MCF 10A (cell line): ENCODE data around the gene SFXN4. TPM values are rescaled to one million over a fixed set of nuclear protein-coding genes. Genes with fewer than 3 reads are reported as not detected.

Experiments used
- BruUV-seq: library from RNA; stranded (reverse); fragments of 400-500 nt; replicated peaks from 2 replicates; lab custom pipeline; 2021; lab: Mats Ljungman, UMichigan
- CTCF ChIA-PET: fragments of 300-600 bp; sonication (Branson Sonifier 250); formaldehyde crosslinking; extraction: SDS; loops from one replicate; lab custom pipeline; 2021; ENCODE audit warnings: antibody characterized with exemption, inconsistent platforms; lab: Yijun Ruan, JAX
- POLR2A ChIA-PET: fragments of 300-600, 350-650 bp; sonication (Branson Sonifier 250); formaldehyde crosslinking; extraction: SDS; loops from one replicate; lab custom pipeline; 2020; ENCODE audit warnings: antibody characterized with exemption, inconsistent platforms; lab: Yijun Ruan, JAX
- DNase-seq: peaks from one replicate; pipeline ENCODE4 v3.0.0-alpha.2; 2018; ENCODE audit not compliant: unreplicated experiment
- H3K27ac Mint-ChIP-seq: one replicate; pipeline ENCODE4 v1.8.0; 2022; ENCODE audit warnings: mild to moderate bottlenecking, low read depth, mixed read lengths; ENCODE audit not compliant: unreplicated experiment
- H3K27me3 Mint-ChIP-seq: one replicate; pipeline ENCODE4 v1.8.0; 2022; ENCODE audit warnings: mixed read lengths; ENCODE audit not compliant: insufficient read depth, unreplicated experiment
- H3K36me3 Mint-ChIP-seq: one replicate; pipeline ENCODE4 v1.8.0; 2022; ENCODE audit warnings: mild to moderate bottlenecking, moderate library complexity, mixed read lengths; ENCODE audit not compliant: insufficient read depth, unreplicated experiment
- H3K4me1 Mint-ChIP-seq: one replicate; pipeline ENCODE4 v1.8.0; 2022; ENCODE audit warnings: mixed read lengths; ENCODE audit not compliant: insufficient read depth, unreplicated experiment
- H3K4me3 Mint-ChIP-seq: one replicate; pipeline ENCODE4 v1.8.0; 2022; ENCODE audit warnings: mild to moderate bottlenecking, moderate library complexity, mixed read lengths; ENCODE audit not compliant: unreplicated experiment
- H3K9me3 Mint-ChIP-seq: one replicate; pipeline ENCODE4 v1.8.0; 2022; ENCODE audit warnings: mixed read lengths; ENCODE audit not compliant: unreplicated experiment
- CTCF ChIP-seq: fragments of 200-600 bp; IDR thresholded peaks from one replicate; pipeline ENCODE4 v1.8.0; 2022; ENCODE audit warnings: antibody characterized with exemption, mild to moderate bottlenecking; ENCODE audit not compliant: unreplicated experiment
- intact Hi-C: fragments of 100-400 bp; cut with micrococcal nuclease; formaldehyde crosslinking; loops from 2 replicates; pipeline ENCODE4 v1.14.1; 2022
- total RNA-seq: library from RNA; stranded (reverse); gene quantifications from 2 replicates; pipeline ENCODE4 v1.2.3, GENCODE V29; 2022

Gene SFXN4
- total RNA-seq, 1 experiment from 2014 or later: 44.7 TPM

DNA sequence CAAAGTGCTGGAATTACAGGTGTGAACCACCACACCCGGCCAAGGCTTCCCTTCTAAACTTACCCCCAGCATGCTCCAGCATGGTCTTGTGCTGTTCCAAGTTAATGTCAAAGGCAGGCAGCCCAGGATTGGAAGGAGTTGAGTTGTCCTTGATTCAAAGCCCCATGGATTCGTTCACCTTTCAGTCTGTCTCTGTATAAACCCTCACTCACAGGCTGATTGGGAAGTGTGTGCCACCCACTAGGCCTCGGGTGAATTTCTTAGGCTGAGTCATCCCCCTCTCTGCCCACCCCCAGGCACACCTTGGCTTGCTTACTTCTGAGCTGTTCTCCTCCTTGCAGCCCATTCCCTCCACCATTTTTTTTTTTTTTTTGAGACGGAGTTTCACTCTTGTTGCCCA, 26.4 kb upstream of the SFXN4 start:
- H3K4me3 Mint-ChIP-seq: no peak overlapping the region
- no peaks in the 10 kb centered on the region for H3K27me3 Mint-ChIP-seq
- ChIA-PET POLR2A (interaction anchor here (0.6 to 2.0 kb wide), 6 partner anchors 13 to 1322 kb away, joined by 3 to 5 read pairs (median 4); no protein-coding TSS in a partner anchor), CTCF (interaction anchor here (1.1 kb wide), 1 partner anchor 219 kb away, joined by 4 read pairs; no protein-coding TSS in a partner anchor)
- H3K4me1 Mint-ChIP-seq: peaks cover 18% of the 10 kb centered on the region
- no peaks in the 10 kb centered on the region for H3K36me3 Mint-ChIP-seq
- no peak for TF ChIP-seq CTCF
- BruUV-seq: no TSS peak
- H3K27ac Mint-ChIP-seq: peak overlapping the region; percentile 31
- DNase-seq: peak; percentile 81
- intact Hi-C loops: no loop called here
- H3K9me3 Mint-ChIP-seq: no peaks in the 10 kb centered on the region

DNA sequence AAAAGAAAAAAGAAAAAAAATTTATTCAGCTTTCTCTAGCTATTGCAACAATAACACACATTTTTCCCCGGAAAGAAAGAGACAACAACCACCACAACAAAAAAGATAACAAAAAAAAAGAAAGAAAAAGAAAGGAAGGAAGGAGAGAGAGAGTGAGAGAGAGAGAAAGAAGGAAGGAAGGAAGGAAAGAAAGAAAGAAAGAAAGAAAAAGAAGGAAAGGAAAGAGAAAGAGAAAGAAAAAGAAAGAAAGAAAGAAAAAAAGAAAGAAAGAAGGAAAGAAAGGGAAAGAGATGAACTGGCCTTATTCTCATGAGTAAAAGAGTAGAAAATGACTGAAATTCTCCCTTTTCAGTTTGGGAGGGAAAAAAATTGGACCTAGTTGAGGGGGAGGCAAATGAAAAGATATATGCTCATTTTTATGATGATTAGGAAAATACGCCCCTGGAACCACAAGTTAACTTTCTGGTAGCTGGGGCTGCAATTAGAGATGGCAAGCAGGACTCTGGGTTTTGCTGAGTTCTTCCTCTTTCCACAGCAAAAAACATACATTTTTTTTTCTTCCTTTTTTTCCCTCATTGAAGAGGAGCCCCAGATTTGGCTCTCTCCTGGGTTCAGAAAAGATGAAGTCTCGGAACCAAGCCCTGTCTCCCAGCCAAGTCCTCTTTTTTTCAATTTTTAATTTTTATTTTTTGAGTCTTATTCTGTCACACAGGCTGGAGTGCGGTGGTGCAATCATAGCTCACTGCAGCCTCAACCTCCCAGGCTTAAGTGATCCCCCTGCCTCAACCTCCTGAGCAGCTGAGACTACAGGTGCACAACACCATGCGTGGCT, 25.7 kb upstream of the SFXN4 start:
- BruUV-seq: no TSS peak
- peak overlapping the region; percentile 73 for H3K27ac Mint-ChIP-seq
- intact Hi-C loops: no loop called here
- H3K27me3 Mint-ChIP-seq: no peaks in the 10 kb centered on the region
- POLR2A ChIA-PET: interaction anchor here (0.6 to 2.2 kb wide), 8 partner anchors 11 to 33 kb away, joined by 4 to 14 read pairs (median 6); partner anchors contain the start of genes GRK5 and PRDX3
- DNase-seq: no peak
- H3K4me1 Mint-ChIP-seq: peaks cover 18% of the 10 kb centered on the region
- H3K4me3 Mint-ChIP-seq: no peak overlapping the region
- no peaks in the 10 kb centered on the region for H3K9me3 Mint-ChIP-seq
- CTCF ChIA-PET: interaction anchor here (0.7 to 3.5 kb wide), 3 partner anchors 8 to 253 kb away, joined by 3 to 21 read pairs (median 4); no protein-coding TSS in a partner anchor
- H3K36me3 Mint-ChIP-seq: no peaks in the 10 kb centered on the region
- no peak for TF ChIP-seq CTCF

DNA sequence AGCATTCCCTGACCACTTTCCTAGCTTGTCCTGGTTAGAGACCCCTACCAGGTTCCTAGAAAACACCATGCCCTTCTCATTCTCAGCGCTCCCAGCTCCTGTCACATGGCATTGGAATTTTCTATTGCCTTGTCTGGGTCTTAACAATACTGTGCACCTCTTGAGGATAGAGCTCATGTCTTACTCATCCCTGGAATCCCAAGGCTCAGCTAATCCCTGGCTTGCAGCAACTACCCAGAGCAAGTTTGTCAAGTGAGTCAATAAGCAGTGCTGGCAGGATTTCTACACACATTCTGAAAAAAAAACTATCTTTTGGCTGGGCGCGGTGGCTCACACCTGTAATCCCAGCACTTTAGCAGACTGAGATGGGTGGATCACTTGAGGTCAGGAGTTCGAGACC, 24.8 kb upstream of the SFXN4 start:
- CTCF ChIA-PET: interaction anchor here (0.5 to 3.5 kb wide), 8 partner anchors 8 to 529 kb away, joined by 3 to 21 read pairs (median 3); no protein-coding TSS in a partner anchor
- DNase-seq: peak; percentile 96
- POLR2A ChIA-PET: interaction anchor here (0.6 to 2.2 kb wide), 12 partner anchors 10 to 359 kb away, joined by 3 to 14 read pairs (median 4); partner anchors contain the start of genes DENND10, GRK5 and PRDX3

More for the DNA sequence above, 24.8 kb upstream of the SFXN4 start:
- Mint-ChIP-seq H3K27ac (peak overlapping the region; percentile 73), H3K4me1 (peaks cover 18% of the 10 kb centered on the region), H3K36me3 (no peaks in the 10 kb centered on the region), H3K9me3 (no peaks in the 10 kb centered on the region), H3K4me3 (no peak overlapping the region), H3K27me3 (no peaks in the 10 kb centered on the region)
- no TSS peak for BruUV-seq
- intact Hi-C loops: no loop called here
- no peak for TF ChIP-seq CTCF
